CD4-positive, alpha-beta T cell treated with Interleukin-12 subunit alpha and Interleukin-12 subunit beta, for 1 hour (primary cell): ENCODE data around the gene SLC45A2.
A peak's percentile ranks its signal among the peaks of the same experiment; 100 is the strongest.
"Not testable (repeated sequence)": the region's sequence is repeated elsewhere in the genome, so short reads cannot be mapped to it uniquely, and the experiment has no call there.

Experiments
- DNase-seq: peaks from one replicate; pipeline ENCODE4 v3.0.0-alpha.2; 2020

Gene SLC45A2

DNA sequence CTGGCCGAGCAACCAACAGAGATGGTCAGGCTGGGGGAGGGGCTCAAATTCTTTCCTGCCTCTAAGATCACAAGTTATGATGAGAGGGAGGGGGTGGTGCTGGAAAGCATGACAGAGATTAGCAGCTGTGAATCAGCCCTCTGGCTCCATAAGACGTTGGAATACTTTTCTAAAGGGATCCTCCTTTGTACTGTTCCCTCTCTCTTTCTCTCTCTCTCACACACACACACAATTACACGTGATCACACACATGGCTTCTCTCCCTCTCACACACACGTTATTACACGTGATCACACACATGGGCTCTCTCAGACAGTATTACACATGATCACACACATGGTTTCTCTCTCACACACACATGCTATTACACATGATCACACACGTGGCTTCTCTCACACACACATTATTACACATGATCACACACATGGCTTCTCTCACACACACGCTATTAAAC is at the start of gene SLC45A2:
Gene SLC45A2 (minus strand): TSS at position 23 of the 454 bp plus-strand sequence. CDS start 110 bp downstream, outside the sequence.
- no peak for DNase-seq

GRCh38 chr5:34031966-34032365 is 47.5 kb upstream of the SLC45A2 start:
- DNase-seq, result no peak

DNA sequence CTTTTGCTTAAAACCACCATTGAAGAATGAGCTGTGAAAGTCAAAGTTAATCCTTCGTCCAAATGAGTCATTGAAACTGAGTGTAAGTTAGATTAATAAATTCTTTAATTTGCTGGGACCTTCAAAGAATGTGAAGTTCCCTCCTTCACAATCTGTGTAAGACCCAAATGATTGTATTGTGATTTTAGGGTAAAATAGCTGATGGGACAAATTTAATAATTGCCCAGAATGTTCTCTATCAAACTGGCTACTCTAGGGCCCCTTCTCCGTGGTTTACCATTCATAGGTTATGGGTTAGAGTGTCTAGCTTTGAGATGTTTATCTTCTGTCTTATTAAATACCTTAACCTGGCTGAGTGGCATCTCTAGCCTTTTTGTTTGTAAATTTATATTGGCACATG is 46.6 kb upstream of the SLC45A2 start:
- DNase-seq, result no peak

DNA sequence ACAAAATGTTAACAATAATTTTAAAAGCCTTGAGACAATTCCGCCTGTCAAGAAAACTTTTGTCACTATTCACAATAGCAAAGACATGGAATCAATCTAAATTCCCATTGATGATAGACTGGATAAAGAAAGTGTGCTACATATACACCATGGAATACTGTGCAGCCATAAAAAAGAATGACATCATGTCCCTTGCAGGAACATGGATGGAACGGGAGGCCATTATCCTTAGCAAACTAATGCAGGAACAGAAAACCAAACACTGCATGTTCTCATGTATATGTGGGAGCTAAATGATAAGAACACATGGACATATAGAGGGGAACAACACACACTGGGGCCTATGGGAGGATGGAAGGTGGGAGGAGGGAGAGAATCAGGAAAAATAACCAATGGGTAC is 46.1 kb upstream of the SLC45A2 start:
- not testable (repeated sequence) for DNase-seq

DNA sequence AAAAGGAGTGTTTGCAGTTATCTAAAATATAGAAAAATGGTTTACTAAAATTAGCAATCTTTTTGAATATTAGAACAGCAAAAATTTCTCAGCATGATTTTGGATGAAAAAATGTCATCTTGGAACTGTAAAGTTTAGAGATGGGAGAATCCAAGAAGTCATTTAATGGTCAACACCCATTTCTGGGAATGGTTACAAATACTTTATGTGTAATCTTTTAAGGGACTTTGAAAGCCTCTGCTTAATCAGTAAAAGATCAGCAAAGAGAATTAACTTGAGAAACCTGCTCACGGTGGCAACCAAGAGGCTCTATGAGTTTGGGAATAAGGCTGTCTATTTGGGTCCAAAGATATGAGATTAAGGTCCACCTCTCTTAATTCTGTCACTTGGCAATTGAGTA is 45.6 kb upstream of the SLC45A2 start:
- DNase-seq, result no peak

GRCh38 chr5:34028349-34028748 is 43.9 kb upstream of the SLC45A2 start:
- DNase-seq, result no peak

DNA sequence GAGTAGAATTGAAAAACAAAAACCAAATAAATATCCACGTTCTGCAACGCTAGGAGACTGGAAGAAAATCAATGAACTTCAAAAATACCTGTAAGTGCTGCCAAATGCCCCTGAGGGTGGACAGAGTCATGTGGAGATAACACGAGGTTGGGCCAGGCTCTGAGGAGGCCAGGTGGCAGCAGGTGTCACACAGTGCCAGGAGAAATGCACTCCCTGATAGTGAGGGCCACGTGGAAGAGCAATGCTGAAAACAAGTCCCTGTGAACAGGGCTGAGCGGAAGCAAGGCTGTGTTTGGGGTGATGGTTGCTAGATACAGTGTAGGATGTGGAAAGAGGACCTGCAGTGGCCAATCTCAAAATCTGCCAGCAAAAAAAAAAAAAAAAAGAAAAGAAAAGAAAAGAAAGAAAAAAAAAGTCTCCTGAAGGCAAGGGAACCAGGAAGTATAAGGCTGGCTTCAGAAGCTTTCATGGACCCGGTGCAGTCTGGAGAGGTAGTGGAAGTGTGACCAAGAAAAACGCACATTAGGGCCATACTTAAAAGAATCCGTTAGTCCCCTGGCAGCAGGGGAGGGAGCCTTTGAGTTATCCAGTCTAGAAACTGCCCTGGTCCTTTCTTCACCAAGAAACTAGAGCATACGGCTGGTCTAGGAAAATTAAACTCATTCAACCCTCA is 41.7 kb upstream of the SLC45A2 start:
- no peak for DNase-seq

DNA sequence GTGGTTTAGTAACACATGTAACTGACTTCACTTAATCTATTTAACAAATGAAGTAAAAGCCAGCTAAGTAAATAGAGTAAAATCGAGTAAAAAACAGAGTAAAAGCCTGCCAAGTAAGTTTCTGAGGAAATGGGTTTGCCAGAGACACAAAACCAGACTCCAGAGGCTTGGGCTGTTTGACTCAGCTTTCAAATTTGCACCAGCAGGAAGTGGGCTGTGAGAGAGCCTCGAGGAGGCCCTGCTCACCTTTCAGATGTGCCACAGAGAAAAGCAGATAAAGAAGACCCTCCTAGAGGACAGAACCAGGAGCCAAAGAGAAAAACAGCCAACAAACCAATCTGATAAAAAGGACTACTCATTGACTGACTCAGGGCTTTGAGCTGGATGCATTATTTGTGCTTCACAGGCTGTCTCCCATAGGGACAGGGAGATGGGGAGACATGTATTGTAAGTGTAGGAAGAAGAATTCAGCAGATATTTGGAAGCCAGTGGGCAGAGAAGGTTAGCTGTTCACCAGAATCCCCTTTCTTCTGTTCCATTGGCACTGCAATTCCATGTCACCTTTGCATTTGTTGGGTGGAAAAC is 37.7 kb upstream of the SLC45A2 start:
- DNase-seq, result no peak

DNA sequence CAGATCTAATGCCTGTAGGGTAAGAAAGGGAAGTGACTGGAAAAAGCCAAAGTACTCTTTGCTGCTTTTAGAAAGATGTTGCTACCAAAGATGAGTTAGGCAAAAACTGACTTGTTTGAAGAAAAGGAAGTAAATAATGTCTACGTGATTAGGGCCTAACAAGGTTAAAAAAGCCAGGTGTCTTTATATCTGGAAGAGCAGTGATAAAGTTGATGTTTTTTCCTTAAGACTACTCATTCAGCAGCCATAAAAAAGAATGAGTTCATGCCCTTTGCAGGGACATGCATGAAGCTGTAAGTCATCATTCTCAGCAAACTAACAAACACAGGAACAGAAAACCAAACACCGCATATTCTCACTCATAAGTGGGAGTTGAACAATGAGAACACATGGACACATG is 36.8 kb upstream of the SLC45A2 start:
- no peak for DNase-seq

DNA sequence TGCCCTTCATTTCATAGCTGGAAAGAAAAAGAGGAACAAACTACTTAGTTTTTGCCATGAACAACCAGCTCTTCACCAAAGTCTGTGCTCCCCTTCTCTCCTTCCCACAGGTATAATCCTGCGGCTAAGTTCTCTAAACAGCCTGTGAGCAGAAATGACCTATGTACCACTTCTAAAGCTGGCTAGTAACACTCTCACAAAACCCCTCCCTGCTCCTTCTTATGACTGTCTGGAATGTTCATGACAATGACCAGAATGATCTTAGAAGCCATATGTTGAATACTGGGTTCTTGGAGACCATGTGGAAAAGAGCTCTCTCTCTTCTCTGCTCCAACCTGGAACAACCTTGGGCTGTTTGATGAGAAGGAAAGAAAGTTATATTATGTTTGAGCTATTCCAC is 36.2 kb upstream of the SLC45A2 start:
- DNase-seq, result no peak

DNA sequence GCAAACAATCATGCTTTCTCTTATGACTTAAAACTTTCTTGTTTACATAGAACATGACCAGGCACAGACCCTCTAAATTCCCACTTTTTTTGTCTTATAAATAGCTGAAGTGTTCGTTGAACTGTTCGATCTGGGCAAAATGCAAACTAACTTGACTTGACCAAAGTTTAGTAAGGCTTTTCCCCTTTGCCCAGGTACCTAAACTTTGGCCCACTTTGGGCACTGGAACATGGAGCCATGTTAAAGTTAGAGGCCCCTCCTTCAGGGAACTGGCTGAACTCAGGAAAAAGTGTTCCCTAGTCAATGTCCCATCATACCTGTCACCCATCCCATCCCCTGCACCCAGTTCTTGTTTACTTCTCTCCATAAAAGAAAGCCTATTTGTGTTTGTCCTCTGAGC is 32.8 kb upstream of the SLC45A2 start:
- DNase-seq, result no peak

GRCh38 chr5:34016750-34017149 is 32.3 kb upstream of the SLC45A2 start:
- no peak for DNase-seq

- no peak for DNase-seq
Measured at GRCh38 chr5:34016222-34016621, 31.7 kb upstream of the SLC45A2 start.

- no peak for DNase-seq
Measured at GRCh38 chr5:34015120-34015822, 30.8 kb upstream of the SLC45A2 start.

DNA sequence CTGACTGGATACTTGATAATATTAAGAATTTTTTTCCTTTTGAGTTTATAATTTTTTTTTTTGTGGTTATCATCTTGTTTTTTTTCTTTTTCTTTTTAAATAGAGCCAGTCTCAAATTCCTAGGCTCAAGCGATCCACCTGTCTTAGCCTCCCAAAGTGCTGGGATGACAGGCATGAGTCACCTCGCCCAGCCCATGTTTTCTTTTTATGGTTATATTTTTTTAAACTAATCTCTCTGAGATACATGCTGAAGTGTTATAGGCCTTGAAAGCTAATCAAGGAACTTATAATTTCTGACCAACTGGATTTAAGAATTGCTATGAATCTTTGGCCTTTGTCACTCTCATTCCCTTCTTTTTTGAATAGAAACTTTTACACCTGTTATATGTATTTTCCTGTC is 30.1 kb upstream of the SLC45A2 start:
- no peak for DNase-seq

GRCh38 chr5:34013547-34013946 is 29.1 kb upstream of the SLC45A2 start:
- DNase-seq, result no peak

DNA sequence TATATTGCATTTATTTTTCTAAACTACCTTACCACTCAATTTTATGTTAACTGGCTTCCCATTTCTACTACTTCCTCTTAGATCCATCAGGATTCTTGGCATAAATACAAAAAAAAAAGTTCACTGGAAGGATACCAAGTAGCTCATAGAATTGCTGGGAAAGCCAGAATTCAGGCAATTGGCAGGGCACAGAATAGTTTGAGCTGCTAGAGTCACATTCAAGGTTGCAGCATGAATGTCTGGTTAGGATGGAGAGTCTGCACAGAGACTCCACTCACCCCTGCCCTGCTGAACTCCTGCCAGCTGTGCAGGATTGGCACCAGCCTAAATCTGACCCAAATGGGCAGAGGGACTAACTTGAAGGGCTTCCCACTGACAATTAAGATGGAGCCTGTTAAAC is 28.3 kb upstream of the SLC45A2 start:
- no peak for DNase-seq

DNA sequence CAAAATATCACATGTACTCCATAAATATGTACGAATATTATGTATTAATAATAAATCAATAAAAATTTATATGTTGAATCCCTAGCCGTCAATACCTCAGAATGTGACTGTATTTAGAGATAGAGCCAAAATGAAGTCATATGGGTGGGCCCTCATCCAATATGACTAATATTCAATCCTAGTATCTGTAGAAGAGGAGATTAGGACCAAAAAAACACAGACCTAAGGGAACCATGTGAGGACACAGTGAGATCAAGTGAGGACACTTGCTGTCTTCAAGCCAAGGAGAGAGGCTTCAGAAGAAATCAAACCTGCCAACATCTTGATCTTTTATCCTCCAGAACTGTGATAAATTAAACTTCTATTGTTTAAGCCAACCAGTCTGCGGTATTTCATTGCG is 27.0 kb upstream of the SLC45A2 start:
- no peak for DNase-seq

DNA sequence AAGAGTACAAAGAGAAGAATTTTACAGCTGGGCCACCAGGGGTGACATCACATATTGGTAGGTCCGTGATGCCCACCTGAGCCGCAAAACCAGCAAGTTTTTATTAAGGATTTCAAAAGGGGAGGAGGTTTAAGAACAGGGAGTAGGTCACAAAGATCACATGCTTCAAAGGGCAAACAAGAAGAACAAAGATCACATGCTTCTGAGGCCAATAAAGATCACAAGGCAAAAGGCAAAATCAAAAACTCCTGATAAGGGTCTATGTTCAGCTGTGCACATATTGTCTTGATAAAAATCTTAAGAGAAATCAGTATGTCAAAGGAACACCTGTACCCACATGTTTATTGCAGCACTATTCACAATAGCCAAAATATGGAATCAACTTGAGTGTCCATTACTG is 25.7 kb upstream of the SLC45A2 start:
- DNase-seq, result not testable (repeated sequence)

GRCh38 chr5:34009610-34010009 is 25.1 kb upstream of the SLC45A2 start:
- DNase-seq, result no peak

GRCh38 chr5:34008802-34009201 is 24.3 kb upstream of the SLC45A2 start:
- no peak for DNase-seq

DNA sequence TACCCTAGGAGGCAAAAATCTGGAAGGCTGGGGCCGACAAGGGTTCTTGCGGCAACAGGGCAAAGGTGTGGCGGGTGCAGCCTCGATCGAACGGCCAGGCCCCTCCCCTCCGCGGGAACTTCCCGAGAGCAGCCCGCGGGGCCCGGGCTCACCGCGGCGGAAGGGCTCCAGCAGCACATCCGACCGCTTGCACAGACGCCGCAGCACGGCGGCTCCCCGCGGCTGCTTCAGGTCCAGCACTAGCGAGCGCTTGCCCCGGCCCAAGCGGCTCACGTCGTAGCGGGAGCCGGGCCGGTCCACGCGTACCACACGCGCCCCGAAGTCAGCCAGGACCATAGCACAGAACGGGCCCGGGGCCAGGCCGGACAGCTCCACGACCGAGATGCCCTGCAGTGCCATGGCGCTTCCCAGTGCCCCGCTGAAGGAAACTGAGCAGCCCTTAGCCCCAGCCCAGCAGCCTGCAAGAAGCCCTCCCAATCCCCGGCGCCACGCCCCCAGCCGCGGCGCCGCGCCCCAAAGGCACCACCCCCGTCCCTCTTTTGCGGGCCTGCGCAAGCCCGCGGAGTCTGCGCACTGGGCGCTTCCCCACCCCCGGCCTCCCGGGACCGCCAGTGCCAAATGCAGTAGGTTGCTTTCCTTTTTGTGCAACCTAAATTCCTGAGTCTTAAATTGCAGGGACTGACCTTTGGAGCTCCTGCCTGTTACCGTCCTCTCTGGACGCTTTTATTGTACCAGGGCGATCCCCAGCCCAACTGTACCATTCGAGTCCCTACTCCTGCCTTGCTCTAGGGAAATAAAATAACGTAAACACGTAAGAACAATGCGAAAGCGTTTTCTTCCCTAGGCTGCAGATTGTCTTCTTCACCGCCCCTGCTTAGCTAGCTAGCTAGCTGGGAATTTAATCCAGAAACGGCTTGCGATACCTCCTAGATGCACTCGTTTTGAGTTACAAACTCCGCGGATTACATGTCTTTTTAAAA is 23.4 kb upstream of the SLC45A2 start, which contains the start of gene AMACR:
Gene AMACR (minus strand): TSS at position 430 of the 980 bp plus-strand sequence. CDS start 31 bp downstream, at position 399.
- DNase-seq, result peak; percentile 89

GRCh38 chr5:34007201-34007620 is 22.7 kb upstream of the SLC45A2 start:
- no peak for DNase-seq
